Umbilical cord (tissue), 2 donors: ENCODE measurements around the gene TOLLIP. TPM values are rescaled to one million over a fixed set of nuclear protein-coding genes. Genes with fewer than 3 reads are reported as not detected.
"Not testable (repeated sequence)": the region's sequence is repeated elsewhere in the genome, so short reads cannot be mapped to it uniquely, and the experiment has no call there.

Experiments used
- DNase-seq: peaks from one replicate; pipeline ENCODE4 v3.0.0-alpha.2; 2015; ENCODE audit warnings: low spot score
- total RNA-seq: library from RNA; depleted of rRNA; stranded (reverse); fragments of >200 nt; gene quantifications from one replicate; pipeline ENCODE4 v1.2.3, GENCODE V29; 2014; ENCODE audit warnings: low replicate concordance; ENCODE audit not compliant: insufficient read depth

Gene TOLLIP
- total RNA-seq, 1 donor from 2014 or later = 16.9 TPM

GRCh38 chr11:1250411-1250810, 59.0 kb downstream of the TOLLIP start:
- DNase-seq = not testable (repeated sequence)

GRCh38 chr11:1248951-1249350, 60.5 kb downstream of the TOLLIP start:
- DNase-seq = not testable (repeated sequence)

- DNase-seq = not testable (repeated sequence)
These were observed 62.4 kb downstream of the TOLLIP start for GRCh38 chr11:1247026-1247425.

- not testable (repeated sequence) for DNase-seq
These were observed 63.1 kb downstream of the TOLLIP start for GRCh38 chr11:1246301-1246700.

- DNase-seq = not testable (repeated sequence)
These were observed 63.7 kb downstream of the TOLLIP start for GRCh38 chr11:1245717-1246116.

- not testable (repeated sequence) for DNase-seq
These were observed 64.9 kb downstream of the TOLLIP start for GRCh38 chr11:1244557-1244956.

GRCh38 chr11:1243521-1243920, 65.9 kb downstream of the TOLLIP start:
- DNase-seq = not testable (repeated sequence)

GRCh38 chr11:1242751-1243150, 66.7 kb downstream of the TOLLIP start:
- DNase-seq = not testable (repeated sequence)

- no peak for DNase-seq
These were observed 67.1 kb downstream of the TOLLIP start for GRCh38 chr11:1242289-1242688.

- DNase-seq = no peak
These were observed 67.7 kb downstream of the TOLLIP start for GRCh38 chr11:1241706-1242105.

GRCh38 chr11:1240771-1241170, 68.7 kb downstream of the TOLLIP start:
- no peak for DNase-seq

GRCh38 chr11:1239596-1240205, 69.7 kb downstream of the TOLLIP start:
- DNase-seq = no peak

GRCh38 chr11:1238767-1239595, 70.5 kb downstream of the TOLLIP start:
- DNase-seq = no peak

GRCh38 chr11:1237851-1238250, 71.6 kb downstream of the TOLLIP start:
- DNase-seq = no peak

GRCh38 chr11:1237128-1237580, 72.3 kb downstream of the TOLLIP start:
- no peak for DNase-seq

- no peak for DNase-seq
These were observed 72.9 kb downstream of the TOLLIP start for GRCh38 chr11:1236316-1237127.

GRCh38 chr11:1235901-1236315, 73.5 kb downstream of the TOLLIP start:
- DNase-seq = no peak

GRCh38 chr11:1235306-1235900, 74.0 kb downstream of the TOLLIP start:
- DNase-seq = peak; percentile 50

GRCh38 chr11:1234771-1235305, 74.6 kb downstream of the TOLLIP start:
- DNase-seq = no peak

- DNase-seq = no peak
These were observed 75.2 kb downstream of the TOLLIP start for GRCh38 chr11:1234054-1234720.
